Measurements from ENCODE around the gene SPAG16. TPM values are rescaled to one million over a fixed set of nuclear protein-coding genes. Genes with fewer than 3 reads are reported as not detected.

The SPAG16 gene
- total and polyA plus RNA-seq, 3 donors from 2014 or later, result 69.7 to 111 (median 80.7) TPM

- WGBS, 2 donors, result 77 to 79% methylated on average over 2 of the region's 2 CpGs
Measured at GRCh38 chr2:214201892-214202291, 917.6 kb downstream of the SPAG16 start.

GRCh38 chr2:214203214-214203613 lies 919.0 kb downstream of the SPAG16 start:
- Histone ChIP-seq H3K4me3 (no peak overlapping the region), H3K27me3 (no peaks in the 10 kb centered on the region), H3K36me3 (ENCODE audit: low read depth, missing control alignments) (no peaks in the 10 kb centered on the region), H3K9me3 (no peaks in the 10 kb centered on the region), H3K4me1 (no peaks in the 10 kb centered on the region), H3K27ac (no peak overlapping the region)
- DNase-seq, result no peak
- intact Hi-C loops (cut with DNase I; ENCODE audit: low total_unique reads), result no loop called here
- 50 to 56% methylated on average over 3 of the region's 3 CpGs for WGBS, 2 donors
- TF ChIP-seq POLR2A (IDR thresholded peaks at IDR 0.05), result no peak
- TF ChIP-seq CTCF (IDR thresholded peaks at IDR 0.05), result no peak

More at GRCh38 chr2:214201892-214202291, 917.6 kb downstream of the SPAG16 start:
- H3K9me3 ChIP-seq, result no peaks in the 10 kb centered on the region
- no peaks in the 10 kb centered on the region for H3K4me1 ChIP-seq
- H3K36me3 ChIP-seq (ENCODE audit: low read depth, missing control alignments), result no peaks in the 10 kb centered on the region
- intact Hi-C loops (cut with DNase I; ENCODE audit: low total_unique reads), result no loop called here
- no peak for DNase-seq
- no peak overlapping the region for H3K27ac ChIP-seq
- TF ChIP-seq POLR2A (IDR thresholded peaks at IDR 0.05) (no peak), CTCF (IDR thresholded peaks at IDR 0.05) (no peak)
- no peaks in the 10 kb centered on the region for H3K27me3 ChIP-seq
- H3K4me3 ChIP-seq, result no peak overlapping the region

GRCh38 chr2:214203744-214204289 lies 919.6 kb downstream of the SPAG16 start:
- H3K27me3 ChIP-seq, result no peaks in the 10 kb centered on the region

GRCh38 chr2:214215107-214215506 lies 930.8 kb downstream of the SPAG16 start:
- WGBS, 2 donors, result 82 to 93% methylated on average over 1 of the region's 1 CpG
- intact Hi-C loops (cut with DNase I; ENCODE audit: low total_unique reads), result no loop called here
- no peak overlapping the region for H3K4me3 ChIP-seq

More at GRCh38 chr2:214203744-214204289, 919.6 kb downstream of the SPAG16 start:
- no peaks in the 10 kb centered on the region for H3K9me3 ChIP-seq
- no peaks in the 10 kb centered on the region for H3K36me3 ChIP-seq (ENCODE audit: low read depth, missing control alignments)
- intact Hi-C loops (cut with DNase I; ENCODE audit: low total_unique reads), result no loop called here
- H3K4me1 ChIP-seq, result no peaks in the 10 kb centered on the region
- WGBS, 2 donors, result 73 to 78% methylated on average over 5 of the region's 5 CpGs
- H3K4me3 ChIP-seq, result no peak overlapping the region
- DNase-seq, result no peak
- TF ChIP-seq POLR2A (IDR thresholded peaks at IDR 0.05), result no peak
- no peak for TF ChIP-seq CTCF (IDR thresholded peaks at IDR 0.05)
- H3K27ac ChIP-seq, result no peak overlapping the region

More at GRCh38 chr2:214215107-214215506, 930.8 kb downstream of the SPAG16 start:
- DNase-seq, result no peak
- TF ChIP-seq POLR2A (IDR thresholded peaks at IDR 0.05) (no peak), CTCF (IDR thresholded peaks at IDR 0.05) (no peak)
- no peaks in the 10 kb centered on the region for H3K36me3 ChIP-seq (ENCODE audit: low read depth, missing control alignments)
- no peaks in the 10 kb centered on the region for H3K4me1 ChIP-seq
- no peak overlapping the region for H3K27ac ChIP-seq
- H3K9me3 ChIP-seq, result no peaks in the 10 kb centered on the region
- H3K27me3 ChIP-seq, result no peaks in the 10 kb centered on the region

Measured in testis (tissue), 3 donors.